Mammary epithelial cell (primary cell): ENCODE data around the gene PPP6R1.

Experiments used
- CTCF ChIP-seq, 2 donors: IDR thresholded peaks in 1 of 2; conservative IDR thresholded peaks in 1 of 2; 2 replicates each; pipeline ENCODE4 v1.5.1; 2011 to 2012; ENCODE audit warnings: inconsistent platforms in 2 of 2, low read length in 2 of 2, mild to moderate bottlenecking in 2 of 2, control low read depth in 1 of 2, low read depth in 1 of 2; ENCODE audit not compliant: insufficient read depth in 1 of 2; ENCODE audit errors: extremely low read depth in 1 of 2
- EZH2 ChIP-seq: IDR thresholded peaks from 2 replicates; pipeline ENCODE4 v1.6.1; 2012; ENCODE audit warnings: low read length, inconsistent platforms, borderline replicate concordance

- TF ChIP-seq CTCF (conservative IDR thresholded peaks at IDR 0.05 in 1 of 2, IDR thresholded peaks at IDR 0.05 in 1 of 2; ENCODE audit: extremely low read depth in 1 of 2, insufficient read depth in 1 of 2, low read depth in 1 of 2, low read length in 2 of 2) = no peak
- no peak for TF ChIP-seq EZH2
These were observed 51.9 kb downstream of the PPP6R1 start for GRCh38 chr19:55206664-55207500.
